ENCODE results near the gene GPR137B.

The GPR137B gene

DNA sequence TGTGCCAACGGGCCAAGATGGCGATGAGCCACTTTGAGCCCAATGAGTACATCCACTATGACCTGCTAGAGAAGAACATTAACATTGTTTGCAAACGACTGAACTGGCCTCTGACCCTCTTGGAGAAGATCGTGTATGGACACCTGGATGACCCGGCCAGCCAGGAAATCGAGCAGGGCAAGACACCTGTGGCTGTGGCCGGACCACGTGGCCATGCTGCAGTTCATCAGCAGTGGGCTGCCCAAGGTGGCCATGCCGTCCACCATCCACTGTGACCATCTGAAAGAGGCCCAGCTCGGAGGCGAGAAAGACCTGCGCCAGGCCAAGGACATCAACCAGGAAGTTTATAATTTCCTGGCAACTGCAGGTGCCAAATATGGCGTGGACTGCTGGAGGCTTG is 32.2 kb upstream of the GPR137B start:
- no peak for DNase-seq (ENCODE audit: low read depth)

DNA sequence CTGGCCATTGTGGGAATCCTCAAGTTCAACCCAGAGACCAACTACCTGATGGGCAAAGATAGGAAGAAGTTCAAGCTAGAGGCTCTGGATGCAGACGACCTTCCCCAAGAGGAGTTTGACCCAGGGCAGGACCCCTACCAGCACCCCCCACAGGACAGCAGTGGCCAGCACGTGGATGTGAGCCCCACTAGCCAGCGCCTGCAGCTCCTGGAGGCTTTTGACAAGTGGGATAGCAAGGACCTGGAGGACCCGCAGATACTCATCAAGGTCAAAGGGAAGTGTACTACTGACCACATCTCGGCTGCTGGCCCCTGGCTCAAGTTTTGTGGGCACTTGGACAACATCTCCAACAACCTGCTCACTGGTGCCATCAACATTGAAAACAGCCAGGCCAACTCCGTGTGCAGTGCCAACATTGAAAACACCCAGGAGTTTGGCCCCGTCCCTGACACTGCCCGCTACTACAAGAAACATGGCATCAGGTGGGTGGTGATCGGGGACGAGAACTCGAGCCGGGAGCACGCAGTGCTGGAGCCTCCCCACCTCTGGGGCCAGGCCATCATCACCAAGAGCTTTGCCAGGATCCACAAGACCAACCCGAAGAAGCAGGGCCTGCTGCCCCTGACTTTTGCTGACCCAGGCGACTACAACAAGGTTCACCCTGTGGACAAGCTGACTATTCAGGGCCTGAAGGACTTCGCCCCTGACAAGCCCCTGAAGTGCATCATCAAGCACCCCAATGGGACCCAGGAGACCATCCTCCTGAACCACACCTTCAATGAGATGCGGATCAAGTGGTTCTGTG is 30.6 kb upstream of the GPR137B start:
- H3K4me3 ChIP-seq (ENCODE audit: low read length): no peak overlapping the region
- TF ChIP-seq, protein P1, sequence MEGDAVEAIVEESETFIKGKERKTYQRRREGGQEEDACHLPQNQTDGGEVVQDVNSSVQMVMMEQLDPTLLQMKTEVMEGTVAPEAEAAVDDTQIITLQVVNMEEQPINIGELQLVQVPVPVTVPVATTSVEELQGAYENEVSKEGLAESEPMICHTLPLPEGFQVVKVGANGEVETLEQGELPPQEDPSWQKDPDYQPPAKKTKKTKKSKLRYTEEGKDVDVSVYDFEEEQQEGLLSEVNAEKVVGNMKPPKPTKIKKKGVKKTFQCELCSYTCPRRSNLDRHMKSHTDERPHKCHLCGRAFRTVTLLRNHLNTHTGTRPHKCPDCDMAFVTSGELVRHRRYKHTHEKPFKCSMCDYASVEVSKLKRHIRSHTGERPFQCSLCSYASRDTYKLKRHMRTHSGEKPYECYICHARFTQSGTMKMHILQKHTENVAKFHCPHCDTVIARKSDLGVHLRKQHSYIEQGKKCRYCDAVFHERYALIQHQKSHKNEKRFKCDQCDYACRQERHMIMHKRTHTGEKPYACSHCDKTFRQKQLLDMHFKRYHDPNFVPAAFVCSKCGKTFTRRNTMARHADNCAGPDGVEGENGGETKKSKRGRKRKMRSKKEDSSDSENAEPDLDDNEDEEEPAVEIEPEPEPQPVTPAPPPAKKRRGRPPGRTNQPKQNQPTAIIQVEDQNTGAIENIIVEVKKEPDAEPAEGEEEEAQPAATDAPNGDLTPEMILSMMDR (conservative IDR thresholded peaks at IDR 0.05; ENCODE audit: low read length): no peak
- DNase-seq (ENCODE audit: low read depth): no peak

More for the DNA sequence above, 32.2 kb upstream of the GPR137B start:
- TF ChIP-seq, protein P1 (conservative IDR thresholded peaks at IDR 0.05; ENCODE audit: low read length): no peak
- no peak overlapping the region for H3K4me3 ChIP-seq (ENCODE audit: low read length)

DNA sequence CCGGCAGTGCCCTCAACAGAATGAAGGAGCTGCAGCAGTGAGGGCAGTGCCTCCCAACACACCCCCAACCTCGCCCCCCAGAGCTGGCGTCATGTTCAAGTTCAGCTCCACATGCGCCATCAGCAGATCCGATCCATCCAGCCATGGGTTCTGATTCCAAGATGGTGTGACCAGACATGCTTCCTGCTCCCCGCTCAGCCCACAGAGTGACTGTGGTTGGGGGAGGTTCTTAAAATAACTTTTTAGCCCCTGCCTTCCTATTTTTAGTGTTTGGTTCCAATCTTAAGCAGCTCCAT is 30.1 kb upstream of the GPR137B start:
- no peak overlapping the region for H3K4me3 ChIP-seq (ENCODE audit: low read length)
- DNase-seq (ENCODE audit: low read depth): no peak

DNA sequence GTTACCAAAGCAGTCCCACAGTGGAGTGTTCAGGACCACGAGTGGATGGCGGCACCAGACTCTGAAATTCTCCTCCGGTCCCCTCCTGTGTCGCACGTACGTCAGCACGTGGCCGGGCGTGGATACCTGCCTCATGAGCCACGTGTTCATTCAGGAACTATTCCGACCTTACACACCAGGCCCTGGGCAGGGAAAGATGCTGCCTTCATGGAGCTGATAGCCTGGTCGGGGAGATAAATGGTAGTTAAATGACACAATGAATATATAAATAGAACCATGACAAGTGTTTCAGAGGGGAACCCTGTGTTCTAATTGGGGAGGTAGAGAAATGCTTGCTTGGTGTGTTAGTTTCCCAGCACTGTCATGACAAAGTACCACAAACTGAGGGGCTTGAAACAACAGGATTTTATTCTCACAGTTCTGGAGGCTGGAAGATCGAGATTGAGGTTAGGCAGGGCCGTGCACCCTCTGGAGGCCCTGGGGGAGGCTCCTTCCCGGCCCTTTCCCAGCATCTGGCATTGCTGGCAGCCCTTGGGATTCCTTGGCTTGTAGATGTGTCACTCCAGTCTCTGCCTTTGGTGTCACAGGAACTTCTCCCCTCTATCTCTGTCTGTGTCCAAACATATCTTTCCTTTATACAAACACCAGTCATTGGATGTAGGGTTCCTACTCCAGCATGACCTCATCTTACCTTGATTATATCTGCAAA is 28.9 kb upstream of the GPR137B start:
- no peak for DNase-seq (ENCODE audit: low read depth)
- H3K4me3 ChIP-seq (ENCODE audit: low read length): no peak overlapping the region
- TF ChIP-seq, protein P1 (conservative IDR thresholded peaks at IDR 0.05; ENCODE audit: low read length): no peak

More for the DNA sequence above, 30.1 kb upstream of the GPR137B start:
- TF ChIP-seq, protein P1 (conservative IDR thresholded peaks at IDR 0.05; ENCODE audit: low read length): no peak

DNA sequence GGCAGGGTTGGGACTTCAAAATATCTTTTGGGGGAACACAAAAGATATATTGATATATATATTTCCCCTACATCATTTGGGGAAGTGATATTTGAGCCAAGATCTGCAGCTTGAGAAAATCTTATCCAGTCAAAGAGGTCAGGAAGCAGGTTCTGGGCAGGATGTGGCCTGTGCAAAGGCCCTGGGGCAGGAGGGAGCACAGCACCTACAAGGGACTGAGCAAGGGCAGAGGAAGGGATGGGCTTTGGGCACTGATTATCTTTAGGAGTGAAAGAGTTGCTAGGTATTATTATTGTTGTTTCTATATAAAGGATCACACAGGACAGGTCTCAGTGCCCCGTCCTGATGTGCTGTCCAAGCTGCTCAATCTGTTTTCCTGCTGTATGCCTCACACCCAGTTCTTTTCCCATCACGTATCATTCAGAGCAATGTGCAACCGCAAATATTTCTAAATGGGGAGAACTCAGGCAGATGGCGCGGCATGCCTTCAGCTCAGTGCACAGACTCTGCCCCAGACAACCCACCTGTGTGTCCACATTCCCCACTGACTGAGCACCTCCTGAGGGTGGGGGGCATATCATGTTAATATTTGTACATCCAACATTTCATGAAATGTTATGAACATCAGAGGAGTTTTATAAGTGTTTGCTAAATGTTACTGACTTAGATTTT is 28.1 kb upstream of the GPR137B start:
- H3K4me3 ChIP-seq (ENCODE audit: low read length): no peak overlapping the region
- TF ChIP-seq, protein P1 (conservative IDR thresholded peaks at IDR 0.05; ENCODE audit: low read length): no peak
- no peak for DNase-seq (ENCODE audit: low read depth)

DNA sequence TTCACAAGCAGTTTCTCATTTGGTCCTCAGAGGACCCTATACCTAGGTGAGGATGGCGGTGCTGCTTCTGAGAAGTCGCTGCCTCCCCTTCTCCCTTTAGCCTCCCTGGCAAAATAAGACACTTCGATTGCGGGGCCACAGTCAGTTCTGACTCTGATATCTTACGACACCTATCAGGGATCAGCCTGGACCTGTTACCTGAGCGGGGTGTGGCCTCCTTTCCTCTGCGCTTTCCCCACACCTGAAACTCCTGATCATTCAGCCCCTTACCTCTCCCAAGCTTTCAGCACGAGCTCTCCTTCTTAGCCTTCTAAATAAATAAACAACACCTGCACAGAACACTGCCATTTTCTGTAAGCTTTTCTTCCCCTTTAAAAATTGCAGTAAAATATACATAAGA is 24.6 kb upstream of the GPR137B start:
- no peak for DNase-seq (ENCODE audit: low read depth)
- TF ChIP-seq, protein P1 (conservative IDR thresholded peaks at IDR 0.05; ENCODE audit: low read length): no peak
- H3K4me3 ChIP-seq (ENCODE audit: low read length): no peak overlapping the region

Data from AG10803 (cell line).